K562 (cell line): ENCODE results near the gene TMEM225B. TPM values are rescaled to one million over a fixed set of nuclear protein-coding genes. Genes with fewer than 3 reads are reported as not detected.

Experiments
- ATAC-seq: fragments of 200-7000 bp; cut with Tn5 transposase; 3 replicates; pipeline ENCODE4 v1.9.1; 2020; ENCODE audit warnings: moderate library complexity
- BruUV-seq: library from RNA; stranded (reverse); fragments of 400-500 nt; replicated peaks from 2 replicates; lab custom pipeline; 2021; lab: Mats Ljungman, UMichigan
- CTCF ChIA-PET: fragments of 300-600 bp; formaldehyde crosslinking; extraction: SDS; loops from one replicate; lab custom pipeline; 2021; ENCODE audit warnings: low intra/inter-chr PET ratio; lab: Yijun Ruan, JAX
- POLR2A ChIA-PET: fragments of 300-600, 350-650 bp; sonication (Branson Sonifier 250); formaldehyde crosslinking; extraction: SDS; loops from one replicate; lab custom pipeline; 2021; ENCODE audit warnings: antibody characterized with exemption, inconsistent platforms; lab: Yijun Ruan, JAX
- DNase-seq, 4 experiments: peaks; one replicate each; pipeline versions ENCODE4 v3.0.0 to v3.0.0-alpha.2; 2011 to 2018; ENCODE audit warnings: low spot score in 3 of 4, mixed read lengths in 3 of 4; ENCODE audit errors: extremely low read depth in 1 of 4
- FAIRE-seq: peaks from 2 replicates; lab custom pipeline; 2011; peaks lifted over from hg19 to GRCh38; lab: Jason Lieb, UNC
- H2AFZ ChIP-seq: 2 replicates; pipeline ENCODE4 v1.6.0; 2011; ENCODE audit warnings: low read depth, low read length, control low read depth, inconsistent platforms
- H3K27ac ChIP-seq: fragments of 200-600 bp; 3 replicates; pipeline ENCODE4 v1.8.0; 2011; ENCODE audit warnings: low read depth, mild to moderate bottlenecking, control low read depth, inconsistent platforms, low read length, moderate library complexity, mixed read lengths; ENCODE audit errors: extremely low read depth
- H3K27me3 ChIP-seq, 2 experiments: fragments of 300-600 bp in 1 of 2; 2 replicates in 1 of 2; 3 replicates in 1 of 2; pipeline versions ENCODE4 v1.6.0 to v1.8.0; 2011; ENCODE audit warnings: inconsistent platforms in 2 of 2, low read length in 2 of 2, mild to moderate bottlenecking in 1 of 2, mixed read lengths in 1 of 2, moderate library complexity in 1 of 2; ENCODE audit not compliant: control insufficient read depth in 2 of 2, insufficient read depth in 2 of 2
- H3K36me3 ChIP-seq: fragments of 300-600 bp; 3 replicates; pipeline ENCODE4 v1.8.0; 2011; ENCODE audit warnings: mild to moderate bottlenecking, low read length, inconsistent platforms; ENCODE audit not compliant: control insufficient read depth, insufficient read depth
- H3K4me1 ChIP-seq, 2 experiments: fragments of 200-600 bp in 1 of 2; replicated peaks in 1 of 2; 2 replicates in 1 of 2; 3 replicates in 1 of 2; pipeline versions ENCODE4 v1.5.1 to v1.8.0; 2011; ENCODE audit warnings: inconsistent platforms in 2 of 2, low read length in 2 of 2, mild to moderate bottlenecking in 1 of 2, mixed read lengths in 1 of 2, moderate library complexity in 1 of 2; ENCODE audit not compliant: control insufficient read depth in 2 of 2, insufficient read depth in 2 of 2
- H3K4me2 ChIP-seq: 2 replicates; pipeline ENCODE4 v1.6.1; 2011; ENCODE audit warnings: low read length, control low read depth, inconsistent platforms, mixed read lengths; ENCODE audit not compliant: insufficient read depth
- H3K4me3 ChIP-seq: fragments of 200-600 bp; sonication (generic), shearing (Covaris generic); 2 replicates; pipeline ENCODE4 v1.5.1; 2016; ENCODE audit warnings: control low read depth, inconsistent platforms
- H3K79me2 ChIP-seq: fragments of 200-600 bp; 3 replicates; pipeline ENCODE4 v1.8.0; 2011; ENCODE audit warnings: low read length, inconsistent platforms; ENCODE audit not compliant: control insufficient read depth, insufficient read depth
- H3K9ac ChIP-seq, 2 experiments: 2 replicates each; pipeline versions ENCODE4 v1.6.0 to v1.6.1; 2011; ENCODE audit warnings: low read depth in 2 of 2, low read length in 2 of 2, control low read depth in 1 of 2, inconsistent platforms in 1 of 2, mild to moderate bottlenecking in 1 of 2, mixed read lengths in 1 of 2; ENCODE audit not compliant: insufficient read depth in 1 of 2
- H3K9me1 ChIP-seq: one replicate; pipeline ENCODE4 v1.6.0; 2011; ENCODE audit warnings: inconsistent platforms, mild to moderate bottlenecking, low read length, moderate library complexity; ENCODE audit not compliant: control insufficient read depth, insufficient read depth
- H3K9me3 ChIP-seq: replicated peaks from 2 replicates; pipeline ENCODE4 v1.5.1; 2011; ENCODE audit warnings: low read depth, low read length, inconsistent platforms; ENCODE audit not compliant: control insufficient read depth, insufficient read depth
- H4K20me1 ChIP-seq: replicated peaks from 2 replicates; pipeline ENCODE4 v1.6.1; 2011; ENCODE audit warnings: low read length, inconsistent platforms, mixed read lengths; ENCODE audit not compliant: control insufficient read depth, insufficient read depth
- CUX1 ChIP-seq: fragments of 200-800 bp; sonication (Bioruptor generic); IDR thresholded peaks from 2 replicates; pipeline ENCODE4 v1.6.1; 2016; ENCODE audit warnings: missing genetic modification characterization, missing compliant biosample characterization
- MIER1 ChIP-seq: fragments of 450-650 bp; IDR thresholded peaks from 2 replicates; pipeline ENCODE4 v1.6.1; 2016; ENCODE audit warnings: antibody characterized with exemption, mild to moderate bottlenecking, low read depth
- NCOA2 ChIP-seq, 2 experiments: fragments of 450-650 bp; IDR thresholded peaks; 2 replicates each; pipeline ENCODE4 v1.6.1; 2018; ENCODE audit warnings: mild to moderate bottlenecking in 2 of 2, moderate library complexity in 1 of 2; ENCODE audit not compliant: partially characterized antibody in 2 of 2
- PHF8 ChIP-seq: fragments of 200-600 bp; sonication (generic); IDR thresholded peaks from 2 replicates; pipeline ENCODE4 v1.6.1; 2012; ENCODE audit warnings: mixed run types, mild to moderate bottlenecking, inconsistent platforms, low read length, moderate library complexity, borderline replicate concordance
- RBM25 ChIP-seq: fragments of 200-400 bp; formaldehyde crosslinking; IDR thresholded peaks from 2 replicates; pipeline ENCODE4 v1.6.1; 2018; ENCODE audit warnings: low read length, low read depth, moderate library complexity; ENCODE audit not compliant: severe bottlenecking
- ZSCAN32 ChIP-seq: fragments of 450-650 bp; formaldehyde crosslinking; IDR thresholded peaks from 2 replicates; pipeline ENCODE4 v1.4.0; 2020; ENCODE audit warnings: mild to moderate bottlenecking, moderate library complexity
- WGBS: fragments of 100-300 bp; shearing (Covaris generic); methylation state at CpG from one replicate; pipeline ENCODE4 v1.1.6; 2016; ENCODE audit warnings: low coverage, mixed read lengths; ENCODE audit not compliant: insufficient coverage; ENCODE audit errors: missing lambda C conversion rate; 5-methylcytosine and 5-hydroxymethylcytosine counted together
- in situ Hi-C: fragments of 300-500 bp; cut with MboI; formaldehyde crosslinking; loops from 4 replicates; pipeline ENCODE4 v1.15.0; 2018; ENCODE audit warnings: inconsistent platforms, mixed read lengths
- intact Hi-C: fragments of 100-400 bp; cut with micrococcal nuclease; formaldehyde crosslinking; loops from 2 replicates; pipeline ENCODE4 v1.14.2; 2022
- polyA plus RNA-seq, 8 experiments: library from polyadenylated mRNA; depleted of rRNA in 4 of 8; stranded (reverse) in 5 of 8; unstranded in 3 of 8; fragments of >200 nt; fragmentation: Nextera tagmentation in 2 of 8; fragmentation: Illumina TruSeq in 1 of 8; extraction: Ambion mirVana in 2 of 8; extraction: Trizol in 1 of 8; gene quantifications; 2 replicates each; pipeline versions ENCODE4 v1.2.1 to v1.2.3, GENCODE V29; 2011 to 2014; ENCODE audit warnings: inconsistent platforms in 1 of 8, missing spikeins in 1 of 8
- total RNA-seq, 7 experiments: library from RNA; depleted of rRNA in 6 of 7; stranded (reverse); fragments of >200 nt in 6 of 7; fragmentation: Illumina TruSeq in 2 of 7; extraction: Trizol in 2 of 7; gene quantifications; 2 replicates each; pipeline versions ENCODE4 v1.2.1 to v1.2.3, GENCODE V29; 2011 to 2021; ENCODE audit warnings: low replicate concordance in 1 of 7
- TF ChIP-seq, protein P1 (sequence below): fragments of 450-650 bp; IDR thresholded peaks from 2 replicates; pipeline ENCODE4 v1.6.1; 2017; ENCODE audit warnings: antibody characterized with exemption, mild to moderate bottlenecking
- TF ChIP-seq, protein P2 (sequence below): sonication (generic); IDR thresholded peaks from 2 replicates; pipeline ENCODE4 v1.6.1; 2016

Gene TMEM225B
- total and polyA plus RNA-seq, 9 of the 15 experiments (the other 6 are each of a cell fraction or from before 2014, with no cell fraction given) = 0.08 to 0.73 (median 0.56) TPM

DNA sequence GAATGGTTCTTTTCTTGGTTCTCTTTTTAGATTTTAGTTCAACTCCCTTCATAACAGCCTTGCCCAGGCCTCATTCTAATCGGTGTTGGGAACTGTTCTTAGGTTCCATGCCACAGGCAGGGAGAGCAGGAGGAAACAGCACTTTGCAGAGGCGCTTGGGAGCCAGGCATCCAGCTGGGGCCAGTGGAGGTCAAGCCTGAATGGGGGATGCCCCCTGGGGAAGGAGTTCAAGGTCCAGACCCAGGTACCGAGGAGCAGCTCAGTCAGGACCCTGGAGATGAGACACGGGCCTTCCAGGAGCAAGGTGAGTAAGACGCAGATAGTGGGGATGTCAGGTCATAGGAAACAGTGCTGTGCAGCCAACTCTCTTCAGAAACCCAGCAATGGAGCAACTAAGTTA, 23.2 kb downstream of the TMEM225B start:
- Histone ChIP-seq H3K36me3 (peaks cover 82% of the 10 kb centered on the region), H3K4me2 (no peak overlapping the region), H3K27me3 (no peaks in the 10 kb centered on the region), H3K9ac (peak overlapping the region in 1 of 2 experiments; percentile 31; a peak in 2 of 4 replicates), H3K9me1 (no peaks in the 10 kb centered on the region), H3K9me3 (no peaks in the 10 kb centered on the region), H4K20me1 (peaks cover 11% of the 10 kb centered on the region; the same call in 1 of the 2 replicates)
- WGBS = 95% methylated on average over 5 of the region's 5 CpGs
- in situ Hi-C loops = no loop called here
- FAIRE-seq = no peak
- BruUV-seq = no TSS peak
- intact Hi-C loops = no loop called here
- no peak for TF ChIP-seq RBM25
- no peak for TF ChIP-seq ZSCAN32 (CRISPR knock-in tag)
- TF ChIP-seq, protein P1, sequence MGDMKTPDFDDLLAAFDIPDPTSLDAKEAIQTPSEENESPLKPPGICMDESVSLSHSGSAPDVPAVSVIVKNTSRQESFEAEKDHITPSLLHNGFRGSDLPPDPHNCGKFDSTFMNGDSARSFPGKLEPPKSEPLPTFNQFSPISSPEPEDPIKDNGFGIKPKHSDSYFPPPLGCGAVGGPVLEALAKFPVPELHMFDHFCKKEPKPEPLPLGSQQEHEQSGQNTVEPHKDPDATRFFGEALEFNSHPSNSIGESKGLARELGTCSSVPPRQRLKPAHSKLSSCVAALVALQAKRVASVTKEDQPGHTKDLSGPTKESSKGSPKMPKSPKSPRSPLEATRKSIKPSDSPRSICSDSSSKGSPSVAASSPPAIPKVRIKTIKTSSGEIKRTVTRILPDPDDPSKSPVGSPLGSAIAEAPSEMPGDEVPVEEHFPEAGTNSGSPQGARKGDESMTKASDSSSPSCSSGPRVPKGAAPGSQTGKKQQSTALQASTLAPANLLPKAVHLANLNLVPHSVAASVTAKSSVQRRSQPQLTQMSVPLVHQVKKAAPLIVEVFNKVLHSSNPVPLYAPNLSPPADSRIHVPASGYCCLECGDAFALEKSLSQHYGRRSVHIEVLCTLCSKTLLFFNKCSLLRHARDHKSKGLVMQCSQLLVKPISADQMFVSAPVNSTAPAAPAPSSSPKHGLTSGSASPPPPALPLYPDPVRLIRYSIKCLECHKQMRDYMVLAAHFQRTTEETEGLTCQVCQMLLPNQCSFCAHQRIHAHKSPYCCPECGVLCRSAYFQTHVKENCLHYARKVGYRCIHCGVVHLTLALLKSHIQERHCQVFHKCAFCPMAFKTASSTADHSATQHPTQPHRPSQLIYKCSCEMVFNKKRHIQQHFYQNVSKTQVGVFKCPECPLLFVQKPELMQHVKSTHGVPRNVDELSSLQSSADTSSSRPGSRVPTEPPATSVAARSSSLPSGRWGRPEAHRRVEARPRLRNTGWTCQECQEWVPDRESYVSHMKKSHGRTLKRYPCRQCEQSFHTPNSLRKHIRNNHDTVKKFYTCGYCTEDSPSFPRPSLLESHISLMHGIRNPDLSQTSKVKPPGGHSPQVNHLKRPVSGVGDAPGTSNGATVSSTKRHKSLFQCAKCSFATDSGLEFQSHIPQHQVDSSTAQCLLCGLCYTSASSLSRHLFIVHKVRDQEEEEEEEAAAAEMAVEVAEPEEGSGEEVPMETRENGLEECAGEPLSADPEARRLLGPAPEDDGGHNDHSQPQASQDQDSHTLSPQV = no peak
- TF ChIP-seq, protein P2, sequence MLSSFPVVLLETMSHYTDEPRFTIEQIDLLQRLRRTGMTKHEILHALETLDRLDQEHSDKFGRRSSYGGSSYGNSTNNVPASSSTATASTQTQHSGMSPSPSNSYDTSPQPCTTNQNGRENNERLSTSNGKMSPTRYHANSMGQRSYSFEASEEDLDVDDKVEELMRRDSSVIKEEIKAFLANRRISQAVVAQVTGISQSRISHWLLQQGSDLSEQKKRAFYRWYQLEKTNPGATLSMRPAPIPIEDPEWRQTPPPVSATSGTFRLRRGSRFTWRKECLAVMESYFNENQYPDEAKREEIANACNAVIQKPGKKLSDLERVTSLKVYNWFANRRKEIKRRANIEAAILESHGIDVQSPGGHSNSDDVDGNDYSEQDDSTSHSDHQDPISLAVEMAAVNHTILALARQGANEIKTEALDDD = no peak
- TF ChIP-seq PHF8 = no peak
- TF ChIP-seq MIER1 = no peak
- no peak for TF ChIP-seq NCOA2 (IDR thresholded peaks at IDR 0.05; ENCODE audit: partially characterized antibody in 2 of 2)
- TF ChIP-seq CUX1 (CRISPR knock-in tag) = no peak
- TF ChIP-seq, all 486 proteins: peak for 0
- no peak overlapping the region for H2AFZ ChIP-seq
- no peak for ATAC-seq
- H3K79me2 ChIP-seq = peaks cover 16% of the 10 kb centered on the region
- DNase-seq = no peak
- ChIA-PET CTCF (no interaction called here), POLR2A (interaction anchor here (1.0 to 2.1 kb wide), 2 partner anchors 10 to 54 kb away, joined by 3 to 11 read pairs; no protein-coding TSS in a partner anchor)
- H3K4me1 ChIP-seq = peaks cover 6 to 19% of the 10 kb centered on the region in 2 experiments; a peak in 4 of 5 replicates
- H3K27ac ChIP-seq = no peak overlapping the region
- no peak overlapping the region for H3K4me3 ChIP-seq
